Measurements from ENCODE around the gene KDM5C.

GRCh38 chrX:53253293-53254020, 28.4 kb upstream of the KDM5C start:
- TF ChIP-seq FOXJ3 (CRISPR knock-in tag; IDR thresholded peaks at IDR 0.05; ENCODE audit: borderline replicate concordance) (no peak), NR2C2 (CRISPR knock-in tag; IDR thresholded peaks at IDR 0.05) (no peak), CTCF (IDR thresholded peaks at IDR 0.05) (no peak), CREB1 (CRISPR knock-in tag; IDR thresholded peaks at IDR 0.05) (no peak), CBFB (CRISPR knock-in tag; IDR thresholded peaks at IDR 0.05; ENCODE audit: low read depth) (no peak), JUN (CRISPR knock-in tag; IDR thresholded peaks at IDR 0.05) (no peak), MAX (CRISPR knock-in tag; IDR thresholded peaks at IDR 0.05) (no peak), ATF6 (CRISPR knock-in tag; IDR thresholded peaks at IDR 0.05) (no peak), PREB (CRISPR knock-in tag; IDR thresholded peaks at IDR 0.05; ENCODE audit: borderline replicate concordance) (no peak)

Measured in WTC11 (cell line).